HepG2 (cell line): Measurements from ENCODE around the gene OR8B2. TPM values are rescaled to one million over a fixed set of nuclear protein-coding genes. Genes with fewer than 3 reads are reported as not detected.

Experiments used
- ATAC-seq: fragments of 200-7000 bp; cut with Tn5 transposase; 3 replicates; pipeline ENCODE4 v1.9.1; 2020; ENCODE audit warnings: mild to moderate bottlenecking, moderate library complexity
- BruUV-seq: library from RNA; stranded (reverse); fragments of 400-500 nt; replicated peaks from 2 replicates; lab custom pipeline; 2021; lab: Mats Ljungman, UMichigan
- CTCF ChIA-PET: fragments of 300-600 bp; formaldehyde crosslinking; extraction: SDS; loops from one replicate; lab custom pipeline; 2021; ENCODE audit warnings: low total read pairs, inconsistent platforms, low intra/inter-chr PET ratio; lab: Yijun Ruan, JAX
- POLR2A ChIA-PET: fragments of 350-600 bp; sonication (Branson Sonifier 250); formaldehyde crosslinking; loops from one replicate; lab custom pipeline; 2020; ENCODE audit warnings: antibody characterized with exemption, inconsistent platforms; lab: Yijun Ruan, JAX
- DNase-seq: peaks from one replicate; pipeline ENCODE4 v3.0.0-alpha.2; 2015; ENCODE audit warnings: low spot score
- FAIRE-seq: peaks from 3 replicates; lab custom pipeline; 2011; peaks lifted over from hg19 to GRCh38; lab: Jason Lieb, UNC
- H2AFZ ChIP-seq: one replicate; pipeline ENCODE4 v1.6.1; 2011; ENCODE audit warnings: low read length, inconsistent platforms
- H3K27ac ChIP-seq: fragments of 300-600 bp; 3 replicates; pipeline ENCODE4 v1.8.0; 2011; ENCODE audit warnings: mixed run types, mild to moderate bottlenecking, mixed read lengths, low read length, inconsistent platforms; ENCODE audit not compliant: insufficient read depth; ENCODE audit errors: extremely low read length
- H3K27me3 ChIP-seq, 2 experiments: fragments of 200-600 bp in 1 of 2; 2 replicates in 1 of 2; 3 replicates in 1 of 2; pipeline versions ENCODE4 v1.6.0 to v1.8.0; 2011; ENCODE audit warnings: low read length in 2 of 2, mild to moderate bottlenecking in 2 of 2, moderate library complexity in 2 of 2, inconsistent platforms in 1 of 2; ENCODE audit not compliant: insufficient read depth in 2 of 2, control insufficient read depth in 1 of 2
- H3K36me3 ChIP-seq, 2 experiments: fragments of 200-600 bp in 1 of 2; replicated peaks in 1 of 2; 2 replicates in 1 of 2; 3 replicates in 1 of 2; pipeline versions ENCODE4 v1.5.1 to v1.8.0; 2011; ENCODE audit warnings: low read length in 2 of 2, inconsistent platforms in 1 of 2; ENCODE audit not compliant: insufficient read depth in 2 of 2, control insufficient read depth in 1 of 2
- H3K4me1 ChIP-seq: 2 replicates; pipeline ENCODE4 v1.5.1; 2012; ENCODE audit warnings: low read length, inconsistent platforms; ENCODE audit not compliant: insufficient read depth
- H3K4me2 ChIP-seq: 2 replicates; pipeline ENCODE4 v1.6.0; 2011; ENCODE audit warnings: low read depth, low read length, inconsistent platforms
- H3K4me3 ChIP-seq, 3 experiments: fragments of 200-600 bp in 1 of 3; sonication (generic), shearing (Covaris generic) in 1 of 3; replicated peaks in 1 of 3; 2 replicates each; pipeline ENCODE4 v1.5.1; 2011 to 2016; ENCODE audit warnings: low read length in 3 of 3, inconsistent platforms in 2 of 3, low read depth in 2 of 3, mild to moderate bottlenecking in 2 of 3, control low read depth in 1 of 3, mixed read lengths in 1 of 3; ENCODE audit not compliant: insufficient read depth in 1 of 3
- H3K79me2 ChIP-seq: one replicate; pipeline ENCODE4 v1.6.1; 2011; ENCODE audit warnings: low read length, inconsistent platforms; ENCODE audit not compliant: insufficient read depth
- H3K9ac ChIP-seq: 2 replicates; pipeline ENCODE4 v1.6.0; 2011; ENCODE audit warnings: mild to moderate bottlenecking, low read depth, low read length, inconsistent platforms; ENCODE audit not compliant: insufficient read depth
- H3K9me3 ChIP-seq: 2 replicates; pipeline ENCODE4 v1.5.1; 2012; ENCODE audit warnings: mild to moderate bottlenecking, low read length
- H4K20me1 ChIP-seq: 2 replicates; pipeline ENCODE4 v1.6.0; 2011; ENCODE audit warnings: inconsistent platforms, mild to moderate bottlenecking, low read length, moderate library complexity; ENCODE audit not compliant: insufficient read depth
- CCDC6 ChIP-seq: sonication (generic); formaldehyde crosslinking; IDR thresholded peaks from 2 replicates; pipeline ENCODE4 v1.8.1; 2022; ENCODE audit warnings: mild to moderate bottlenecking, missing genetic modification reagents, moderate library complexity
- CEBPB ChIP-seq: IDR thresholded peaks from 2 replicates; pipeline ENCODE4 v1.6.1; 2011; ENCODE audit warnings: low read depth, low read length, improper control_type of control experiment, borderline replicate concordance
- ETV6 ChIP-seq: sonication (generic); formaldehyde crosslinking; conservative IDR thresholded peaks from 2 replicates; pipeline ENCODE4 v1.4.0; 2020; ENCODE audit warnings: missing genetic modification reagents
- FOXJ3 ChIP-seq: sonication (generic); formaldehyde crosslinking; IDR thresholded peaks from 2 replicates; pipeline ENCODE4 v1.4.0; 2020; ENCODE audit warnings: missing genetic modification reagents, mild to moderate bottlenecking, borderline replicate concordance
- HNRNPLL ChIP-seq: fragments of 200-400 bp; formaldehyde crosslinking; IDR thresholded peaks from 2 replicates; pipeline ENCODE4 v1.6.1; 2017; ENCODE audit warnings: mild to moderate bottlenecking, low read depth, low read length; ENCODE audit not compliant: poor library complexity, severe bottlenecking
- LBX2 ChIP-seq: sonication (generic); formaldehyde crosslinking; IDR thresholded peaks from 2 replicates; pipeline ENCODE4 v1.5.0; 2020; ENCODE audit warnings: missing genetic modification reagents, mild to moderate bottlenecking, borderline replicate concordance
- NR2F2 ChIP-seq: IDR thresholded peaks from 2 replicates; pipeline ENCODE4 v1.6.1; 2012; ENCODE audit warnings: low read depth, inconsistent platforms, borderline replicate concordance
- PITX1 ChIP-seq: sonication (generic); formaldehyde crosslinking; IDR thresholded peaks from 2 replicates; pipeline ENCODE4 v1.5.1; 2020; ENCODE audit warnings: mild to moderate bottlenecking, missing genetic modification reagents
- RFXANK ChIP-seq: IDR thresholded peaks from 2 replicates; pipeline ENCODE4 v1.6.1; 2016
- SIX1 ChIP-seq: sonication (generic); formaldehyde crosslinking; IDR thresholded peaks from 2 replicates; pipeline ENCODE4 v1.4.0; 2020; ENCODE audit warnings: missing genetic modification reagents, borderline replicate concordance
- SPEN ChIP-seq: sonication (generic); formaldehyde crosslinking; IDR thresholded peaks from 2 replicates; pipeline ENCODE4 v1.5.1; 2020; ENCODE audit warnings: low read depth, mild to moderate bottlenecking, missing genetic modification reagents
- TCF12 ChIP-seq, 2 experiments: fragments of 450-650 bp in 1 of 2; sonication (generic) in 1 of 2; formaldehyde crosslinking in 1 of 2; IDR thresholded peaks; 2 replicates each; pipeline versions ENCODE4 v1.6.1 to v1.8.0; 2017 to 2022; ENCODE audit warnings: antibody characterized with exemption in 1 of 2, mild to moderate bottlenecking in 1 of 2, missing genetic modification reagents in 1 of 2, moderate library complexity in 1 of 2
- XBP1 ChIP-seq: sonication (generic); formaldehyde crosslinking; IDR thresholded peaks from 2 replicates; pipeline ENCODE4 v1.5.0; 2020; ENCODE audit warnings: missing genetic modification reagents
- ZBTB2 ChIP-seq: sonication (generic); formaldehyde crosslinking; IDR thresholded peaks from 2 replicates; pipeline ENCODE4 v1.8.0; 2022; ENCODE audit warnings: low read depth, missing genetic modification reagents
- ZMYM2 ChIP-seq: sonication (generic); formaldehyde crosslinking; IDR thresholded peaks from 2 replicates; pipeline ENCODE4 v1.8.0; 2022; ENCODE audit warnings: mild to moderate bottlenecking, missing genetic modification reagents
- ZNF546 ChIP-seq: sonication (generic); formaldehyde crosslinking; conservative IDR thresholded peaks from 2 replicates; pipeline ENCODE4 v1.8.1; 2023; ENCODE audit warnings: mild to moderate bottlenecking, missing genetic modification reagents
- ZNF782 ChIP-seq: sonication (generic); formaldehyde crosslinking; IDR thresholded peaks from 2 replicates; pipeline ENCODE4 v1.4.0; 2020; ENCODE audit warnings: missing genetic modification reagents, mild to moderate bottlenecking, borderline replicate concordance
- ZNF792 ChIP-seq: IDR thresholded peaks from 2 replicates; pipeline ENCODE4 v1.6.1; 2016
- WGBS: methylation state at CpG from one replicate; pipeline ENCODE4 v1.1.6; 2017; ENCODE audit warnings: low lambda C conversion rate; 5-methylcytosine and 5-hydroxymethylcytosine counted together
- in situ Hi-C: cut with HindIII; loops from 2 replicates; pipeline ENCODE4 v1.10.0; 2017; ENCODE audit warnings: low pct_unique_long_range_greater_than_20kb; ENCODE audit not compliant: extremely low pct_ligation_motif_present
- intact Hi-C: fragments of 100-400 bp; cut with micrococcal nuclease; formaldehyde crosslinking; loops from one replicate; pipeline ENCODE4 v1.10.0; 2022; ENCODE audit not compliant: unreplicated experiment
- polyA plus RNA-seq, 8 experiments: library from polyadenylated mRNA; depleted of rRNA in 3 of 8; stranded (reverse) in 7 of 8; unstranded in 1 of 8; fragments of >200 nt; fragmentation: Illumina TruSeq in 4 of 8; extraction: Trizol in 4 of 8; gene quantifications; 2 replicates each; pipeline versions ENCODE4 v1.2.1 to v1.2.3, GENCODE V29; 2011 to 2016; ENCODE audit warnings: low read depth in 4 of 8, missing spikeins in 1 of 8, mixed read lengths in 1 of 8; ENCODE audit not compliant: insufficient read depth in 1 of 8
- total RNA-seq, 5 experiments: library from RNA; depleted of rRNA; stranded (reverse); fragments of >200 nt; fragmentation: Illumina TruSeq; extraction: Trizol; gene quantifications; 2 replicates each; pipeline ENCODE4 v1.2.3, GENCODE V29; 2016; ENCODE audit warnings: low read depth in 1 of 5
- TF ChIP-seq, protein P1 (sequence below): sonication (generic); formaldehyde crosslinking; IDR thresholded peaks from 2 replicates; pipeline ENCODE4; 2020; ENCODE audit warnings: missing genetic modification reagents, mild to moderate bottlenecking, borderline replicate concordance

The OR8B2 gene
- total and polyA plus RNA-seq, 2 of the 13 experiments (the other 11 are each of a cell fraction or from before 2014, with no cell fraction given): not detected

DNA sequence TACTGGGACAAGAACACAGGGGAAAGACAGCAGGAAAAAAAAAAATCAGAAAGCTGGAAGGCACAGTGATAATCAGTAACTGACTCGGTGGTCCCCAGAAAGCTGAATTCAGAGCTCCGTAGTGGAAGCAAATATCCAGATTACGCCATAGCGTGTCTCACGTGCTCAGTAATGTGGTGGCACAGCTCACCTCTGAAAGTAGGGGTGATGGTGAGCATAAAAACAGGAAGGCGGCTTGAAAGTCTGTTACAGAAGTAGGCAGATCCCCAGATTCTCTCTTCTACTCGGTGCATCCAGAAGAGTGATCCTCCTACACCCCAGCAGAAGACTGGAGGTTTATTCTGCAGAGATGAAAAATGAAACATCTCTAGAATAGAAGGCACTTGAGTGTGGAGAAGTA lies 25.6 kb upstream of the OR8B2 start:
- FAIRE-seq: no peak
- no peak overlapping the region for H3K27ac ChIP-seq
- POLR2A ChIA-PET: no interaction called here
- intact Hi-C loops (no loop called here), in situ Hi-C loops (loop anchor here (10.0 kb wide), 1 partner anchor 455 kb away; the partner anchor contains the start of gene ROBO3)
- no peaks in the 10 kb centered on the region for H4K20me1 ChIP-seq
- H3K36me3 ChIP-seq: no peaks in the 10 kb centered on the region
- DNase-seq: no peak
- CTCF ChIA-PET: no interaction called here
- no peaks in the 10 kb centered on the region for H3K79me2 ChIP-seq
- no peak for ATAC-seq
- no peaks in the 10 kb centered on the region for H3K4me1 ChIP-seq
- no peaks in the 10 kb centered on the region for H3K27me3 ChIP-seq
- H3K9me3 ChIP-seq: no peaks in the 10 kb centered on the region
- no peak overlapping the region for H2AFZ ChIP-seq
- 13% methylated on average over 7 of the region's 7 CpGs for WGBS
- no TSS peak for BruUV-seq
- no peak overlapping the region for H3K4me2 ChIP-seq
- TF ChIP-seq ZNF792 (CRISPR knock-in tag) (no peak), ZNF782 (CRISPR knock-in tag) (no peak), PITX1 (CRISPR knock-in tag) (no peak), TCF12 (IDR thresholded peaks at IDR 0.05) (no peak), TCF12 (CRISPR knock-in tag; IDR thresholded peaks at IDR 0.05) (no peak), CCDC6 (CRISPR knock-in tag) (no peak), SIX1 (CRISPR knock-in tag) (no peak), LBX2 (CRISPR knock-in tag) (no peak), ZNF546 (CRISPR knock-in tag) (no peak), ETV6 (CRISPR knock-in tag) (no peak), NR2F2 (no peak), RFXANK (no peak), XBP1 (CRISPR knock-in tag) (no peak), CEBPB (no peak), ZMYM2 (CRISPR knock-in tag) (no peak), FOXJ3 (no peak), SPEN (CRISPR knock-in tag) (no peak), HNRNPLL (no peak), ZBTB2 (no peak)
- TF ChIP-seq, protein P1, sequence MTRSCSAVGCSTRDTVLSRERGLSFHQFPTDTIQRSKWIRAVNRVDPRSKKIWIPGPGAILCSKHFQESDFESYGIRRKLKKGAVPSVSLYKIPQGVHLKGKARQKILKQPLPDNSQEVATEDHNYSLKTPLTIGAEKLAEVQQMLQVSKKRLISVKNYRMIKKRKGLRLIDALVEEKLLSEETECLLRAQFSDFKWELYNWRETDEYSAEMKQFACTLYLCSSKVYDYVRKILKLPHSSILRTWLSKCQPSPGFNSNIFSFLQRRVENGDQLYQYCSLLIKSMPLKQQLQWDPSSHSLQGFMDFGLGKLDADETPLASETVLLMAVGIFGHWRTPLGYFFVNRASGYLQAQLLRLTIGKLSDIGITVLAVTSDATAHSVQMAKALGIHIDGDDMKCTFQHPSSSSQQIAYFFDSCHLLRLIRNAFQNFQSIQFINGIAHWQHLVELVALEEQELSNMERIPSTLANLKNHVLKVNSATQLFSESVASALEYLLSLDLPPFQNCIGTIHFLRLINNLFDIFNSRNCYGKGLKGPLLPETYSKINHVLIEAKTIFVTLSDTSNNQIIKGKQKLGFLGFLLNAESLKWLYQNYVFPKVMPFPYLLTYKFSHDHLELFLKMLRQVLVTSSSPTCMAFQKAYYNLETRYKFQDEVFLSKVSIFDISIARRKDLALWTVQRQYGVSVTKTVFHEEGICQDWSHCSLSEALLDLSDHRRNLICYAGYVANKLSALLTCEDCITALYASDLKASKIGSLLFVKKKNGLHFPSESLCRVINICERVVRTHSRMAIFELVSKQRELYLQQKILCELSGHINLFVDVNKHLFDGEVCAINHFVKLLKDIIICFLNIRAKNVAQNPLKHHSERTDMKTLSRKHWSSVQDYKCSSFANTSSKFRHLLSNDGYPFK (CRISPR knock-in tag): no peak
- no peak overlapping the region for H3K9ac ChIP-seq
- H3K4me3 ChIP-seq: no peak overlapping the region
